ENCODE results near the gene PBX1.

GRCh38 chr1:164590592-164590991, 31.6 kb downstream of the PBX1 start:
- TF ChIP-seq, protein P1, sequence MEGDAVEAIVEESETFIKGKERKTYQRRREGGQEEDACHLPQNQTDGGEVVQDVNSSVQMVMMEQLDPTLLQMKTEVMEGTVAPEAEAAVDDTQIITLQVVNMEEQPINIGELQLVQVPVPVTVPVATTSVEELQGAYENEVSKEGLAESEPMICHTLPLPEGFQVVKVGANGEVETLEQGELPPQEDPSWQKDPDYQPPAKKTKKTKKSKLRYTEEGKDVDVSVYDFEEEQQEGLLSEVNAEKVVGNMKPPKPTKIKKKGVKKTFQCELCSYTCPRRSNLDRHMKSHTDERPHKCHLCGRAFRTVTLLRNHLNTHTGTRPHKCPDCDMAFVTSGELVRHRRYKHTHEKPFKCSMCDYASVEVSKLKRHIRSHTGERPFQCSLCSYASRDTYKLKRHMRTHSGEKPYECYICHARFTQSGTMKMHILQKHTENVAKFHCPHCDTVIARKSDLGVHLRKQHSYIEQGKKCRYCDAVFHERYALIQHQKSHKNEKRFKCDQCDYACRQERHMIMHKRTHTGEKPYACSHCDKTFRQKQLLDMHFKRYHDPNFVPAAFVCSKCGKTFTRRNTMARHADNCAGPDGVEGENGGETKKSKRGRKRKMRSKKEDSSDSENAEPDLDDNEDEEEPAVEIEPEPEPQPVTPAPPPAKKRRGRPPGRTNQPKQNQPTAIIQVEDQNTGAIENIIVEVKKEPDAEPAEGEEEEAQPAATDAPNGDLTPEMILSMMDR (IDR thresholded peaks at IDR 0.05; ENCODE audit: borderline replicate concordance, extremely low read depth, low read length, poor library complexity, severe bottlenecking) = no peak
- TF ChIP-seq EZH2 (IDR thresholded peaks at IDR 0.05; ENCODE audit: borderline replicate concordance, low read depth, low read length, severe bottlenecking) = no peak

All from DND-41 (cell line).